ENCODE data around the gene LAIR2.

GRCh38 chr19:54464630-54465425 is 37.8 kb upstream of the LAIR2 start:
- TF ChIP-seq CTCF (IDR thresholded peaks at IDR 0.05), result peak in 3 of 5 experiments; percentile 4 to 40 (median 36)
- TF ChIP-seq POLR2AphosphoS5 (IDR thresholded peaks at IDR 0.05), result peak; percentile 68 to 88 (median 72)
- TF ChIP-seq POLR2A (IDR thresholded peaks at IDR 0.05), result peak; percentile 69
